Sigmoid colon (tissue), 7 donors: ENCODE measurements around the gene VWA3B. TPM values are rescaled to one million over a fixed set of nuclear protein-coding genes. Genes with fewer than 3 reads are reported as not detected.
A peak's percentile ranks its signal among the peaks of the same experiment; 100 is the strongest.

Experiments
- DNase-seq: peaks from one replicate; pipeline ENCODE4 v3.0.0-alpha.2; 2019
- H3K27ac ChIP-seq, 4 donors: fragments of 200-600 bp; sonication (generic); one replicate each; pipeline ENCODE4 v1.5.1; 2016 to 2019; ENCODE audit warnings: mild to moderate bottlenecking in 1 of 4
- H3K27me3 ChIP-seq, 3 donors: fragments of 200-600 bp; sonication (generic); one replicate each; pipeline ENCODE4 v1.5.1; 2019; ENCODE audit warnings: mild to moderate bottlenecking in 1 of 3
- H3K36me3 ChIP-seq, 4 donors: fragments of 200-600 bp; sonication (generic); one replicate each; pipeline ENCODE4 v1.5.1; 2016 to 2019
- H3K4me1 ChIP-seq, 4 donors: fragments of 200-600 bp; sonication (generic); one replicate each; pipeline ENCODE4 v1.5.1; 2017 to 2019
- H3K4me3 ChIP-seq, 4 donors: fragments of 200-600 bp; sonication (generic); one replicate each; pipeline ENCODE4 v1.5.1; 2017 to 2019; ENCODE audit warnings: mild to moderate bottlenecking in 2 of 4, moderate library complexity in 1 of 4
- H3K9me3 ChIP-seq, 4 donors: fragments of 200-600 bp in 3 of 4; sonication (generic) in 3 of 4; one replicate each; pipeline versions ENCODE4 v1.5.1 to v1.6.1; 2013 to 2019
- CTCF ChIP-seq, 4 experiments: fragments of 450-650 bp in 3 of 4; fragments of 200-600 bp in 1 of 4; IDR thresholded peaks; one replicate each; pipeline ENCODE4 v1.5.1; 2016 to 2019; ENCODE audit warnings: antibody characterized with exemption in 4 of 4, mild to moderate bottlenecking in 3 of 4, moderate library complexity in 2 of 4
- EP300 ChIP-seq, 4 donors: sonication (generic); formaldehyde crosslinking; IDR thresholded peaks; one replicate each; pipeline ENCODE4 v1.6.1; 2017; ENCODE audit warnings: antibody characterized with exemption in 4 of 4
- POLR2A ChIP-seq, 2 donors: fragments of 450-650 bp; IDR thresholded peaks; one replicate each; pipeline ENCODE4 v1.6.1; 2016; ENCODE audit warnings: antibody characterized with exemption in 2 of 2, mild to moderate bottlenecking in 2 of 2, moderate library complexity in 2 of 2
- POLR2AphosphoS5 ChIP-seq, 4 donors: sonication (generic); formaldehyde crosslinking; IDR thresholded peaks; one replicate each; pipeline ENCODE4 v1.6.1; 2017; ENCODE audit warnings: antibody characterized with exemption in 4 of 4
- WGBS, 2 donors: extraction: QIAGEN DNeasy Blood & Tissue Kit; methylation state at CpG; one replicate each; pipeline ENCODE4 v1.1.7; 2013; 5-methylcytosine and 5-hydroxymethylcytosine counted together
- intact Hi-C: fragments of 100-400 bp; cut with DNase I; formaldehyde crosslinking; loops from one replicate; pipeline ENCODE4 v1.15.1; 2023
- polyA plus RNA-seq, 3 donors: library from polyadenylated mRNA; stranded (reverse); fragments of 200-250 nt; gene quantifications; one replicate each; pipeline ENCODE4 v1.2.3, GENCODE V29; 2013
- total RNA-seq, 4 donors: library from RNA; depleted of rRNA; stranded (reverse); fragments of >200 nt; gene quantifications; one replicate each; pipeline ENCODE4 v1.1.0, GENCODE V29; 2016
- donor health status: healthy with polysubstance abuse.
- donor health status: Bipolar disorder and iron deficiency.
- donor health status: healthy.

VWA3B gene
- total and polyA plus RNA-seq, 7 donors = 0.55 to 1.4 (median 1.2) TPM; not detected in 3

GRCh38 chr2:98161186-98161585 is 74.2 kb downstream of the VWA3B start:
- 84 to 86% methylated on average over 4 of the region's 4 CpGs for WGBS, 2 donors
- H3K4me1 ChIP-seq = peaks cover 0 to 45% (median 36%) of the 10 kb centered on the region in 4 donors
- TF ChIP-seq EP300 (IDR thresholded peaks at IDR 0.05) (no peak), CTCF (IDR thresholded peaks at IDR 0.05) (no peak), POLR2A (IDR thresholded peaks at IDR 0.05) (no peak), POLR2AphosphoS5 (IDR thresholded peaks at IDR 0.05) (no peak)
- H3K27ac ChIP-seq = peak overlapping the region in 2 of 4 donors; percentile 79 to 80
- no peaks in the 10 kb centered on the region for H3K36me3 ChIP-seq
- H3K27me3 ChIP-seq = no peaks in the 10 kb centered on the region
- H3K9me3 ChIP-seq = no peaks in the 10 kb centered on the region
- intact Hi-C loops = no loop called here
- DNase-seq = no peak
- no peak overlapping the region for H3K4me3 ChIP-seq

- intact Hi-C loops = no loop called here
- Histone ChIP-seq H3K36me3 (no peaks in the 10 kb centered on the region), H3K4me1 (peaks cover 0 to 45% (median 36%) of the 10 kb centered on the region in 4 donors), H3K27ac (peak overlapping the region in 3 of 4 donors; percentile 9 to 79 (median 75)), H3K4me3 (no peak overlapping the region), H3K27me3 (no peaks in the 10 kb centered on the region), H3K9me3 (no peaks in the 10 kb centered on the region)
- DNase-seq = no peak
- WGBS, 2 donors = 96 to 98% methylated on average over 2 of the region's 2 CpGs
- peak in 1 of 4 donors; percentile 26 for TF ChIP-seq POLR2AphosphoS5 (IDR thresholded peaks at IDR 0.05)
- TF ChIP-seq CTCF (IDR thresholded peaks at IDR 0.05) = no peak
Measured at GRCh38 chr2:98164256-98164655, 77.3 kb downstream of the VWA3B start.

- H3K4me1 ChIP-seq = peaks cover 0 to 35% (median 28%) of the 10 kb centered on the region in 4 donors
- H3K36me3 ChIP-seq = no peaks in the 10 kb centered on the region
- no peak for DNase-seq
- H3K27me3 ChIP-seq = no peaks in the 10 kb centered on the region
- WGBS, 2 donors = 90 to 93% methylated on average over 5 of the region's 5 CpGs
- no peak overlapping the region for H3K4me3 ChIP-seq
- TF ChIP-seq POLR2AphosphoS5 (IDR thresholded peaks at IDR 0.05) (no peak), CTCF (IDR thresholded peaks at IDR 0.05) (no peak), EP300 (IDR thresholded peaks at IDR 0.05) (no peak), POLR2A (IDR thresholded peaks at IDR 0.05) (no peak)
- intact Hi-C loops = no loop called here
- no peak overlapping the region for H3K27ac ChIP-seq
- no peaks in the 10 kb centered on the region for H3K9me3 ChIP-seq
Measured at GRCh38 chr2:98165516-98166071, 78.6 kb downstream of the VWA3B start.

- Histone ChIP-seq H3K9me3 (no peaks in the 10 kb centered on the region), H3K27me3 (no peaks in the 10 kb centered on the region), H3K4me3 (no peak overlapping the region), H3K36me3 (no peaks in the 10 kb centered on the region), H3K27ac (no peak overlapping the region), H3K4me1 (peaks cover 0 to 12% (median 7%) of the 10 kb centered on the region in 4 donors)
- no peak for TF ChIP-seq EP300 (IDR thresholded peaks at IDR 0.05)
- TF ChIP-seq POLR2AphosphoS5 (IDR thresholded peaks at IDR 0.05) = no peak
- TF ChIP-seq POLR2A (IDR thresholded peaks at IDR 0.05) = no peak
- no peak for TF ChIP-seq CTCF (IDR thresholded peaks at IDR 0.05)
- 93 to 94% methylated on average over 2 of the region's 2 CpGs for WGBS, 2 donors
- intact Hi-C loops = no loop called here
- no peak for DNase-seq
Measured at GRCh38 chr2:98167916-98168315, 80.9 kb downstream of the VWA3B start.

GRCh38 chr2:98170076-98170475 is 83.1 kb downstream of the VWA3B start:
- H3K27me3 ChIP-seq = no peaks in the 10 kb centered on the region
- intact Hi-C loops = no loop called here
- no peaks in the 10 kb centered on the region for H3K4me1 ChIP-seq
- 93 to 95% methylated on average over 3 of the region's 3 CpGs for WGBS, 2 donors
- DNase-seq = no peak
- no peak for TF ChIP-seq POLR2A (IDR thresholded peaks at IDR 0.05)
- TF ChIP-seq CTCF (IDR thresholded peaks at IDR 0.05) = no peak
- no peak for TF ChIP-seq POLR2AphosphoS5 (IDR thresholded peaks at IDR 0.05)
- TF ChIP-seq EP300 (IDR thresholded peaks at IDR 0.05) = no peak
- no peaks in the 10 kb centered on the region for H3K36me3 ChIP-seq
- H3K9me3 ChIP-seq = no peaks in the 10 kb centered on the region
- no peak overlapping the region for H3K27ac ChIP-seq
- no peak overlapping the region for H3K4me3 ChIP-seq
